HG02678 (cell line): ENCODE results near the gene MECP2.

Experiments
- ATAC-seq: cut with Tn5 transposase; IDR thresholded peaks from one replicate; pipeline ENCODE4 v1.9.1; 2021; ENCODE audit warnings: mild to moderate bottlenecking, moderate library complexity; ENCODE audit not compliant: unreplicated experiment

Gene MECP2

DNA sequence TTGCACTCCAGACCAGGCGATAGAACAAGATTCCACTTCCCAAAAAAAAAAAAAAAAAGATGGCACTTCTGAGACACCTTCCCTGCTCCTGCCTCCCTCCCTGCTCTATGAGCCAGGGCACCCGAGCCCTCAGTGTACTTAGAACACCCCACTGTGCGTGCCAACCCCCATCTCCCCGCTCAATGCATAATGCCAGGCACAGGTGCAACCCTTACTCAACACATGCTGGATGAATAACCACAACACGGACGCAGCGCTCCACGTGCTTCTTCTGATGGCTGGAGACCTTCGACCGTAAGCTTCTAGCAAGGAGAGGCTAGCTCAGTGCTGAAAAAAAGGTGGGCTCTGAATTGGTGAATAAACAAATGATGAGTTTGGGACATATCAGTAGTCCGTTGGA is 57.9 kb downstream of the MECP2 start:
- no peak for ATAC-seq

GRCh38 chrX:154038656-154039055 is 58.9 kb downstream of the MECP2 start:
- no peak for ATAC-seq

DNA sequence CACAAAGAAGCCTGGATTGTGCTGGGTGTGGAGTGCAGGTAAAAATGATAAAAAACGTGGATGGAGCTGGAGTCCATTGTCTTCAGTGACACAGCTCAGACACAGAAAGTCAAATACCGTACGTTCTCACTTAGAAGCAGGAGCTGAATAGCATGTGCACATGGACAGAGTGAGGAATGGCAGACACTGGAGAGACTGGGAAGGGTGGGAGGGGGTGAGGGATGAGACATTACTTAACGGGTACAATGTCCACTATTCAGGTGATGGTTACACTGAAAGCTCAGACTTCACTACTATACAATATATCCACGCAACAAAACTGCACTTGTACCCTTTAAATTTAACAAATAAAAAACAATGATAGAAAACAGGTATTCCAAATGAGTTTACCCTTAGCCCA is 59.8 kb downstream of the MECP2 start:
- ATAC-seq, result no peak

- no peak for ATAC-seq
These were observed 61.0 kb downstream of the MECP2 start for GRCh38 chrX:154036513-154036912.

DNA sequence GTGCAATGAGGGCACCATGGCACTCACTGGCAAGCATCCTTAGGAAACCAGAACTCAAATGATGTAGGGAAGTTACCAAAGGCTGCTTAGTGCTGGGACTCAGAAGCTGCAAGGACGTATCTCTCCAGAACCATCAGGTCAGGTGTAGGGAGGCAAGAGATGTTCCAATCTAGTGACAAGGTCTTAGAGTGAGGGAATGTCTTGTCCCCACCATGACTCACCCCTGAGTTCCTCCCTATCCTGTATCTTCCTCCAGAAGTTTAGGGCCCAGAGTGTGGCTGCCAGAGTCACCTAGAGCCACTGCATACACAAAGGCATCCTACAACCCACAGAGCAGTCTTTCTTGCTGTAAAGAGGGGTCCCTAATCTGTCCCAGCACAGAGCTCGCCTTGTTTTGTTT is 63.7 kb downstream of the MECP2 start:
- ATAC-seq, result no peak

DNA sequence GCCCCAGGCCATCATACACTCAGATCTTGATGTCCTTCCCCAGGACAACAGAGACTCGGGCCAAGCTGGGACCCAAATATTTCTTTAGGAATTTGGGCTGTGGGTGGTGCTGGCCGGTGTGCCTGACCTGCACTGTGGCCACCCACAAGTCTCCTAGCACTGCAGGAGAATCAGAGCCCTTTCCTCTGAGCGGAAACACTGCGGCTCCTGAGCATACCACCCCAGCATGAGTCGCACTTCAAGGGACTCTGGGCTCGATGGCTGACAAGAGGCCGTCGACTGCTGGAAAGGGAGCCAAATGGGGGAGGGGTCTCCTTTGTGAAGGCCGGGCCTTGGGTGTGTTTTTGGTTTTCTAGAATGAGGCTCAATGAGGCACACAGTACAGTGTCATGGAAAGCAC is 64.9 kb downstream of the MECP2 start:
- ATAC-seq, result no peak

DNA sequence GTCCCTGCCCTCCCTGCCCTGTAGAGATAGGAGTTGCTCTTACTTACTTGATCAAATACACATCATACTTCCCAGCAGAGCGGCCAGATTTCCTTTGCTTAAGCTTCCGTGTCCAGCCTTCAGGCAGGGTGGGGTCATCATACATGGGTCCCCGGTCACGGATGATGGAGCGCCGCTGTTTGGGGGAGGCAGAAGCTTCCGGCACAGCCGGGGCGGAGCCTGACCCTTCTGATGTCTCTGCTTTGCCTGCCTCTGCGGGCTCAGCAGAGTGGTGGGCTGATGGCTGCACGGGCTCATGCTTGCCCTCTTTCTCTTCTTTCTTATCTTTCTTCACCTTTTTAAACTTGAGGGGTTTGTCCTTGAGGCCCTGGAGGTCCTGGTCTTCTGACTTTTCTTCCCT is 65.4 kb downstream of the MECP2 start:
- no peak for ATAC-seq

DNA sequence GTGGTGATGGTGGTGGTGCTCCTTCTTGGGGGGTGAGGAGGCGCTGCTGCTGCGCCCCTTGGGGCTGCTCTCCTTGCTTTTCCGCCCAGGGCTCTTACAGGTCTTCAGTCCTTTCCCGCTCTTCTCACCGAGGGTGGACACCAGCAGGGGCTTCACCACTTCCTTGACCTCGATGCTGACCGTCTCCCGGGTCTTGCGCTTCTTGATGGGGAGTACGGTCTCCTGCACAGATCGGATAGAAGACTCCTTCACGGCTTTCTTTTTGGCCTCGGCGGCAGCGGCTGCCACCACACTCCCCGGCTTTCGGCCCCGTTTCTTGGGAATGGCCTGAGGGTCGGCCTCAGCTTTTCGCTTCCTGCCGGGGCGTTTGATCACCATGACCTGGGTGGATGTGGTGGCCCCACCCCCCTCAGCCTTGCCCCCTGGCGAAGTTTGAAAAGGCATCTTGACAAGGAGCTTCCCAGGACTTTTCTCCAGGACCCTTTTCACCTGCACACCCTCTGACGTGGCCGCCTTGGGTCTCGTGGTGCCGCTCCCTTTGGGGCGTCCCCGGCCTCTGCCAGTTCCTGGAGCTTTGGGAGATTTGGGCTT is 66.7 kb downstream of the MECP2 start:
- no peak for ATAC-seq

- ATAC-seq, result no peak
These were observed 67.3 kb downstream of the MECP2 start for GRCh38 chrX:154030266-154030665.

- ATAC-seq, result no peak
These were observed 68.1 kb downstream of the MECP2 start for GRCh38 chrX:154029439-154029838.

DNA sequence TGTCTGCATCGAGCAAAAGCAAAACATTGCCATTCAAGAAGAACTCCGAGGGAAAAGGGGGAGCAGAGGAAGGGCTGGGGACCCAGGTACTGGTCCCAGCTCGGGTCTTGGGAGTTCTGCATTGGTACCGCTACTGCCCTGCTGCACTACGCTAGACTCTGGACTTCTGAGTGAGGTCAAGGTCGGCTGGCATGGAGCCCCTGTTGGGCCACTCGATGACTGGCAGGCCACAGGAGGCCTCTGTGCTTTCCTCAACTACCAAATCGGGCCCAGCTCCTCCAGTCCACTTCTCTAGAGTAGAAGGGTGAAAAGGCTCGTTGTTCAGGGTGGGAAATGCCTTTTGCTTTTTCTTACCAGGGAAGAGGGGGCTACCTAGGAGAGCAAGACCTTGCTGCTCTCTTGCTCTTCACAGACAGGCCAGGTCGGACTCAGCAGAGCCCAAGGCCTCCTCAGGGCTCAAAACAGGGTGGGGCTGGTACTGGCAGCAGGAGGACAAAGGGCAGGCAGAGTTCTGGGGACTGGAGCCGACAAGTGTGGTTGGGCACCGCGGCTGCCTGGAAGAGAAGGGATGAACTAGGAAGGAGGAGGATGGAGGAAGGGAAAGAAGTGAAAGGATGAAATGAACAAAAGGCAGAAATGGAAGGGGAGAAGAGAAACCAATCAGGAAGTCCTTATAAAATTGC is 68.9 kb downstream of the MECP2 start:
- ATAC-seq, result no peak

GRCh38 chrX:154027986-154028385 is 69.5 kb downstream of the MECP2 start:
- ATAC-seq, result no peak

- ATAC-seq, result no peak
These were observed 70.5 kb downstream of the MECP2 start for GRCh38 chrX:154027022-154027402.

- ATAC-seq, result no peak
These were observed 71.1 kb downstream of the MECP2 start for GRCh38 chrX:154026136-154027021.

DNA sequence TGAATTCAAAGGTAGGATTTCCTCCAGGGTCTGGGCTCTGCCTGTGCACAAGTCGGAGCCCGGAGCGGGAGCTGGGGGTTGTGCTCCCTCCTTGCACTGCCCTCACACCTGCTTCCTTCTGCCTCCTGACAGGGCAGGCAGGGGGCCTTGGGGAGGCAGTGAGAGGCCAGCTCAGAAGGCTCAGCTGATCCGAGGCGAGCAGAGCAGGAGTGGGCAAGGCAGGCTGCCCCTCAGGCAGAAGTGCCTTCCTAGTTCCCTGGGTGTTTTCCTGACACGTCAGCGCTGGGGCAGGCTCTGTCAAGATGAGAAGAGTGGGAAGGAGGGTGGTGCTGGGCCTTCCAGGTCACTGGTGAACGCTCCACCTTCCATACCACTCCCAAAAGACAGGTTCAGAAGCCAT is 72.3 kb downstream of the MECP2 start:
- no peak for ATAC-seq

- ATAC-seq, result no peak
These were observed 73.2 kb downstream of the MECP2 start for GRCh38 chrX:154024271-154024670.

GRCh38 chrX:154023276-154024000 is 74.1 kb downstream of the MECP2 start:
- no peak for ATAC-seq

GRCh38 chrX:154022108-154022507 is 75.4 kb downstream of the MECP2 start:
- no peak for ATAC-seq

DNA sequence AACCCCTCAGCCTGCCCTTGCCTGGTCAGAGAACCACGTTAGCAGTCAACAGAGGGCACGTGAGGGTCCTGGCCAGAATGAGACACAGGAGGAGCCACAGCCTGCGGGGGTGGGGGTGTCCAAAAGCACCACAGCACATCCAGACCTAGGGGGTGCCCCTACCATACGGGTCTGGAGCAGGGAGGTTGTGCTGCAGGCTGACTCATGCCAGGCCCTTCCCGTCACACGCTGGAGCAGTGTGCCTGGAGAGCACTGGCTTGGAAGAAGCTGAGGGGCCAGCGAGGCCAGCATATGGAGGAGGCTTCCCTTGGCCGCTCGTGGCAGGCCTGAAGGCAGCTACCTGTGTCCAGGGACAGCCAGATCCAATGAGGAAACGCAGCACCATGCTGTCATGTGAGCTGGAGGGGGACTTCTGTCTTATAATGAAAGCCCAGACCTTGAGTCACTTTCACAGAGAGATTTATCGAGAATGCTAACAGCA is 76.3 kb downstream of the MECP2 start:
- ATAC-seq, result no peak

GRCh38 chrX:154020536-154021115 is 76.9 kb downstream of the MECP2 start:
- ATAC-seq, result no peak
